ENCODE measurements around the gene ASAP3.

- TF ChIP-seq ZNF768 (tag by site-specific recombination; IDR thresholded peaks at IDR 0.05) (no peak), ZBTB44 (tag by site-specific recombination; IDR thresholded peaks at IDR 0.05) (no peak), GLIS2 (tag by site-specific recombination; IDR thresholded peaks at IDR 0.05) (no peak), ZNF785 (tag by site-specific recombination; IDR thresholded peaks at IDR 0.05) (no peak), CTCF (tag by site-specific recombination; IDR thresholded peaks at IDR 0.05) (no peak)
- TF ChIP-seq, protein P1, sequence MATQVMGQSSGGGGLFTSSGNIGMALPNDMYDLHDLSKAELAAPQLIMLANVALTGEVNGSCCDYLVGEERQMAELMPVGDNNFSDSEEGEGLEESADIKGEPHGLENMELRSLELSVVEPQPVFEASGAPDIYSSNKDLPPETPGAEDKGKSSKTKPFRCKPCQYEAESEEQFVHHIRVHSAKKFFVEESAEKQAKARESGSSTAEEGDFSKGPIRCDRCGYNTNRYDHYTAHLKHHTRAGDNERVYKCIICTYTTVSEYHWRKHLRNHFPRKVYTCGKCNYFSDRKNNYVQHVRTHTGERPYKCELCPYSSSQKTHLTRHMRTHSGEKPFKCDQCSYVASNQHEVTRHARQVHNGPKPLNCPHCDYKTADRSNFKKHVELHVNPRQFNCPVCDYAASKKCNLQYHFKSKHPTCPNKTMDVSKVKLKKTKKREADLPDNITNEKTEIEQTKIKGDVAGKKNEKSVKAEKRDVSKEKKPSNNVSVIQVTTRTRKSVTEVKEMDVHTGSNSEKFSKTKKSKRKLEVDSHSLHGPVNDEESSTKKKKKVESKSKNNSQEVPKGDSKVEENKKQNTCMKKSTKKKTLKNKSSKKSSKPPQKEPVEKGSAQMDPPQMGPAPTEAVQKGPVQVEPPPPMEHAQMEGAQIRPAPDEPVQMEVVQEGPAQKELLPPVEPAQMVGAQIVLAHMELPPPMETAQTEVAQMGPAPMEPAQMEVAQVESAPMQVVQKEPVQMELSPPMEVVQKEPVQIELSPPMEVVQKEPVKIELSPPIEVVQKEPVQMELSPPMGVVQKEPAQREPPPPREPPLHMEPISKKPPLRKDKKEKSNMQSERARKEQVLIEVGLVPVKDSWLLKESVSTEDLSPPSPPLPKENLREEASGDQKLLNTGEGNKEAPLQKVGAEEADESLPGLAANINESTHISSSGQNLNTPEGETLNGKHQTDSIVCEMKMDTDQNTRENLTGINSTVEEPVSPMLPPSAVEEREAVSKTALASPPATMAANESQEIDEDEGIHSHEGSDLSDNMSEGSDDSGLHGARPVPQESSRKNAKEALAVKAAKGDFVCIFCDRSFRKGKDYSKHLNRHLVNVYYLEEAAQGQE (tag by site-specific recombination; IDR thresholded peaks at IDR 0.05), result no peak
Observed at GRCh38 chr1:23489842-23490241, 5.9 kb upstream of the ASAP3 start.
